HG03442 (cell line): ENCODE data around the gene TRPC1.
"Not testable (repeated sequence)": the region's sequence is repeated elsewhere in the genome, so short reads cannot be mapped to it uniquely, and the experiment has no call there.

Experiments used
- ATAC-seq: cut with Tn5 transposase; IDR thresholded peaks from one replicate; pipeline ENCODE4 v1.9.1; 2021; ENCODE audit warnings: mild to moderate bottlenecking, moderate library complexity; ENCODE audit not compliant: unreplicated experiment

Gene TRPC1

DNA sequence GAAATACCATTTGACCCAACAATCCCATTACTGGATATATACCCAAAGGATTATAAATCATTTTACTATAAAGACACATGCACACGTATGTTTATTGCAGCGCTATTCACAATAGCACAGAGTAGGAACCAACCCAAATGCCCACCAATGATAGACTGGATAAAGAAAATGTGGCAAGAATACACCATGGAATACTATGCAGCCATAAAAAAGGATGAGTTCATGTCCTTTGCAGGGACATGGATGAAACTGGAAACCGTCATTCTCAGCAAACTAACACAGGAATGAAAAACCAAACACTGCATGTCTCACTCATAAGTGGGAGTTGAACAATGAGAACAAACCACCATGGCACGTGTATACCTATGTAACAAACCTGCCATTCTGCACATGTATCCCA is 26.7 kb downstream of the TRPC1 start:
- ATAC-seq = not testable (repeated sequence)

- not testable (repeated sequence) for ATAC-seq
Measured at GRCh38 chr3:142752605-142753004, 28.8 kb downstream of the TRPC1 start.

- no peak for ATAC-seq
Measured at GRCh38 chr3:142754494-142754893, 30.7 kb downstream of the TRPC1 start.

- ATAC-seq = no peak
Measured at GRCh38 chr3:142768338-142768737, 44.5 kb downstream of the TRPC1 start.

GRCh38 chr3:142777927-142778326 is 54.1 kb downstream of the TRPC1 start:
- no peak for ATAC-seq

DNA sequence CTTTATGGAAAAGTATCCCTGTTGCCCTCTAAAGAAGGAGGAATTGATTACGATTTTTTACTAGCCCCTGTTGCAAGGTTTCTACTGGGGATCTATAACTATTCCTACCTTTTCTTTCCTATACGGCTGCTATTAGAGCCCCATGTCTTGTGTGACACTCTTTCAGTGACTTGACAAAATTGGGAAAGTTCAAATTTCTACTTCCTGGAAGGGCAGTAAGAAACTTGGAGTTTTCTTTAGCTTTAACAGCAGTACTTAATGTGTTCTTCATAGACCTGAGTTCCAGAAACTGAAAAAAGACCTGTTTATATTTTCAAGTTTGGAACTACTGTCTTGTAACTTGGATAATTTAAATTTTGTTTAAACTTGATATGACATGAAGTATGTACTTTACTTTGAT is 54.7 kb downstream of the TRPC1 start:
- no peak for ATAC-seq

GRCh38 chr3:142779591-142779990 is 55.8 kb downstream of the TRPC1 start:
- ATAC-seq = no peak

DNA sequence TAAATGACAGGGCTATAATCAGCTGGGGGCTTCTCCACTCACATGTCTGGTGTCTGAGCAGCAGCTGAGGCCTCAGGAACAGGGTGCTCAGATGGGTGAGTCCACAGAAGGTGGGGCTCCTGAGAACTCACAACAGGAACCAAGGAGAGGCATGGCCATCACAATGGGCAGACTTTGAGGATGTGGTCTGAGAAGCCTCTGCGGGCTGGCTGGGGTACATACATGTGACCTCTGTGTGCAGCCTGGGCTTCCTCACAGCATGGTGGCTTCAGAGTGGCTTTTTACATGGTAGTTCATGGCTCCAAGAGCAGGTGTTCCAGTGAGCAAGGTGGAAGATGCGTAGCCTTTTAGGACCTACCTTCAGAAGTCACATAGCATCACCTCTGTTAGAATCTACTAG is 58.8 kb downstream of the TRPC1 start:
- ATAC-seq = no peak

GRCh38 chr3:142784228-142784627 is 60.4 kb downstream of the TRPC1 start:
- no peak for ATAC-seq

DNA sequence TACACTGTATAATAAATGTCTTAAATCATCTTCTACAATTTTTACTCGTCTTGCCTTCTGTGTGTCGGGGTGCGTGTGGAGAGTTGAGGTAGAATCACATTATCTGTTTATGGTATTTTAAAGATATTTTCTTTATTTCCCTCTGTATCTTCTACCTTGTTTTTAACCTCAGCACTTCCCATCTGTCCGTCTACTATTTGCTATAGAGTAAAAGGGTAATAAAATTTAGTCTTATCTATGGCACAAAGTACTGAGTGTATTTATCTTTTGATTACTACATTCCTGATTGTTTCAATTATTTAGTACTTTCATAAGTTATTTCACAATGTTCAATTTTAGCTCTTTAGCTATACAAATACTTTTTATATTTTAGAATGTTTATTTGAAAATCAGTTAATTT is 62.2 kb downstream of the TRPC1 start:
- ATAC-seq = no peak

DNA sequence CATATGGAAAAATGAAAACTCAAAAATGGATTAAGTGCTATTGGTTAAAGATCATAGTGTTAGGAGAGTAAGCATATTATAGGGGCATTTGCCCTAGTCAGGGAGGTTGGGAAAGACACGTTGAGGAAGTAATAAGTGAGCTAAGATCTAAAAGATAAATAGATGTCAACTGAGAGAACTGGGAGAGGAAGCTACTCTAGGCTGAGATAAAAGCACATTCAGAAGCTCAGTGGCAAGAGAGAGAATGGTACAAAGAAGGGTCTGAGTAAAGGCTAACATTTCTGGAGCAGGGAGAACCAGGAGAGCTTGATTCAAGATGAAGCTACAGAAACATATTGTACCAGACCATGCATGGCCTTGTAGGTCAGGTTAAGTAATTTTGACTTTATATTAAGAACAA is 63.9 kb downstream of the TRPC1 start:
- no peak for ATAC-seq

DNA sequence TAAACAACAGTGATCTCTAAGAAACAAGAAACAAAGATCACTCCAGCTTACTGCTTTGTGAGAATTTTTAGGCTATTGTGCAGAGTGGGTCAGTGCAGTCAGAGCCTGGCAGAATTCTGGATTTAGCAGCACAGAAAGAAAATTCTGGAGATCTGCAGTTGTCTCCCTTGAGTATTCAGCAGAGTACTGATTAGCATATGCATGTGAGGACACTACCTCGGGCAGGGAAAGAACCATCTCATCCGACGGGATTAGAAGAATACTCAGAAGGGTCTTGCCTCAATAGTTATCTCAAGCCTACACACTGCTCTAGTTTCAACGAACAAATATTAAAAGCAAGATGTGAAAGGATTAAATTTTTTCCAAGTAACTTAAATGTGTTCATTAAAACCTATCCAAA is 70.7 kb downstream of the TRPC1 start:
- no peak for ATAC-seq

GRCh38 chr3:142795332-142795731 is 71.5 kb downstream of the TRPC1 start:
- ATAC-seq = no peak

DNA sequence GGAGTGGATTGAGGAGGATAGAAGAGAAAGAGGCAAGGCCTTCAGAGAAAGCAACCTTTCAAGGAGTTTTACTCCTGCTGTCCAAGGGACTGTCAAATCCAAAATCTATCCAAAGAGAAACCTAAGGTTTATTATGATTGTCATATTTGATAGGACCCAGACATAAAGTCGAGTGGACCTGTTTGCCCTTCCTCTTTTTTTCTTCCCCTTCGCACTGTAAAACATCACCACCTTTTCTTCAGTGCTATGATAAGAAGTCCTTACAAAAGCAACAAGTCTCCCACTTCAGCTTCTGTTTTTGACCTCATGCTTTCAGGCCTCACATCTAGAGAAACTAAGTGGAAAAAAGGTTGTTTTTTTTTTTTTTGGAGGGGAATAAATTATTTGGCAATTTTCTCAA is 73.0 kb downstream of the TRPC1 start:
- no peak for ATAC-seq

- ATAC-seq = no peak
Measured at GRCh38 chr3:142801746-142802145, 77.9 kb downstream of the TRPC1 start.

GRCh38 chr3:142802891-142803290 is 79.1 kb downstream of the TRPC1 start:
- no peak for ATAC-seq

DNA sequence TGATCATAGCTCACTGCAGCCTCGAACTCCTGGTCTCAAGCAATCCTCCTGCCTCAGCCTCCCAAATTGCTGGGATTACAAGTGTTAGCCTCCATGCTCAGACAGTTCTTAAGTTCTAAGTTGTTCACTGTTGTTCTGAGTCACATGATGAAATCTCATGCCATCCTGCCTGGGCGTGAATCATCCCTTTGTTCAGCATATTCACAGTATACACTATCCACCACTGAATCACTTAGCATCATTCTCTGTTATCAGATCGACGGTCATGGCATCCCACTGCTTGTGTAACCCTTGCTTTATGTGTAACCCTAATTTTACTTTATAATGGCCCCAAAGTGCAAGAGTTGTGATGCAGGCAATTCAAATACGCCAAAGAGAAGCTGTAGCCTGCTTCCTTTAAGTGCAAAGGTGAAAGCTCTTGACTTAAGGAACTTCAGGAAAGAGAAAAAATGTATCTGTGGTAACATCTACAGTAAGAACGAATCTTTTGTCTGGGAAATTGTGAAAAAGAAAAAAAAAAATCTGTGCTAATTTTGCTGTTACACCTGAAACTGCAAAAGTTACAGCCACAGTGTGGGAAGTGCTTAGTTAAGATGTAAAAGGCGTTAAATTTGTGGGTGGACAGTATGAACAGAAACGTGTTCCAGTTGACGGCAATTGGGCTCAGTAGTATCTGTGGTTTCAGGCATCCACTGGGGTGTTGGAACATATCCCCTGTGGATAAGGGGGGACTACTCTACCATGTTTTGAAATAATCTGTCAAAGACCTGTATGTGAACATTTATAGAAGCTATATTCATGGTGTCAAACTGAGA is 84.5 kb downstream of the TRPC1 start:
- ATAC-seq = no peak

- ATAC-seq = no peak
Measured at GRCh38 chr3:142809259-142809658, 85.4 kb downstream of the TRPC1 start.

DNA sequence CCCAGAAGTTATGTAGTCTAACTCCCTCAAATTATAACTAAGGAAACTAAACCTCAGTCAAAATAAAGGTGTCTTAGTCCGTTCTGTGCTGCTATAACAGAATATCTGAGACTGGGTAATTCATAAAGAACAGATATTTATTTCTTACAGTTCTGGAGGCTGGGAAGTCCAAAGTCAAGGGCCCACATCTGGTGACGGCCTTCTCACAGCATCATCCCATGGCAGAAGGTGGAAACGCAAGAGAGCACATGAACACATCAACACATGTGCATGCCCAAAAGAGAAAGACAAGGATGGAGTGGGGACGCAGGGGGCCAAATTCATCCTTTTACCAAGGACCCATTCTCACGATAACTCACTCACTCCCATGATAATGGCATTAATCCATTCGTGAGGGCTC is 92.0 kb downstream of the TRPC1 start:
- no peak for ATAC-seq

GRCh38 chr3:142817356-142817755 is 93.5 kb downstream of the TRPC1 start:
- no peak for ATAC-seq

DNA sequence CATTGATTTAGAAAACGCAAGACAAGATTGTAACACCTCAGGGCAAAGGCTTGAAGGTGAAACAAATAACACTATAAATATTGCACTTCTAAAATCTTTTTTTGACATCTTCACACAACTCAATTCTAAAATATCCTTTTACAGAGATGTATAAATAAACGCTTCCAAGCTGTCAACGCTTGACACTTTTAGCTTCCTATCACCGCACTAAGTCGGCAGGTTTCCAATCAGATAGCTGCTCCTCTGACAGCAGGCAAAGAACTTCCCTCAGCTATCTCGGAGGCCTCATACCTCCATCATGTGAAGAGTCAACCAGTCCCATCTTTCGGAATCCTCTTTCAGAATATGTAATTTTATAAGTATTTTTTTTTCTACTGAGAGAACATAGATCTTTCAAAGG is 94.1 kb downstream of the TRPC1 start:
- ATAC-seq = no peak

DNA sequence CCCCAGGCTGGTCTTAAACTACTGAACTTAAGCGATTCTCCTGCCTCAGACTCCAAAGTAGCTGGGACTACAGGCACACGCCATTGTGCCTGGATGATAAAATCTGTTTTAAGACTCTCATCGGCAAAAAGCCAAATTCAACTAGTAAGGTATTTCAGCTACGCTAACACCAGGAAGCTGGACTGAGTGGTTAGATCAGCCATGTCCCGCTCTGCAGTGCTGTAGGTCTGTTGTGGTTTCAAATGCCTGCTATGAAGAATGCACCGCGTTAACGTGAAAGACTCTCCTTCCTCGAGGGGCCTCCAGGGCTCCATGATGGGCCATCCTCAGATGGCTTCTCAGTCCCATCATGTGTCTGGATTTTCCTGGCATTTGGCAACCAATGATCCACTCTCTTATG is 94.8 kb downstream of the TRPC1 start:
- no peak for ATAC-seq

- no peak for ATAC-seq
Measured at GRCh38 chr3:142819179-142819578, 95.3 kb downstream of the TRPC1 start.
